Melanocyte of skin (primary cell): ENCODE results near the gene RNASE9. TPM values are rescaled to one million over a fixed set of nuclear protein-coding genes. Genes with fewer than 3 reads are reported as not detected.

Experiments used
- total RNA-seq, 2 donors: library from RNA; depleted of rRNA; stranded (reverse); fragments of >200 nt; gene quantifications; 2 replicates each; pipeline ENCODE4 v1.2.3, GENCODE V29; 2012

RNASE9 gene
- not detected for total RNA-seq

GRCh38 chr14:20560961-20561360 is at the start of gene RNASE9:
RNASE9 (minus strand) TSS chr14:20561047.

GRCh38 chr14:20591235-20591634 is 30.4 kb upstream of the RNASE9 start, which contains the start of gene RNASE12:
RNASE12 (minus strand) TSS chr14:20591376; CDS start chr14:20590723, 653 bp downstream.

GRCh38 chr14:20587489-20588154 is 26.8 kb upstream of the RNASE9 start, which contains the start of gene RNASE11:
RNASE11 (minus strand) TSS chr14:20588001.

Other genes with a start within 250 kb of the RNASE9 start
- 10 to 100 TPM; 17.6 to 32.6 TPM for gene CCNB1IP1, start 227.8 kb downstream of the RNASE9 start, total RNA-seq
- 10 to 100 TPM; 11.0 to 18.6 TPM for gene PARP2, start 217.4 kb downstream of the RNASE9 start, total RNA-seq
- 10 to 100 TPM; 17.3 to 23.4 TPM for gene TEP1, start 147.5 kb downstream of the RNASE9 start, total RNA-seq
- gene KLHL33, start 124.9 kb downstream of the RNASE9 start, total RNA-seq: under 1 TPM; under 0.01 to 0.34 TPM
- gene OSGEP, start 106.2 kb downstream of the RNASE9 start, total RNA-seq: 10 to 100 TPM; 52.3 to 58.6 TPM
- 10 to 100 TPM; 23.7 to 51.6 TPM for gene APEX1, start 105.8 kb downstream of the RNASE9 start, total RNA-seq
- gene PIP4P1, start 99.6 kb downstream of the RNASE9 start, total RNA-seq: 10 to 100 TPM; 40.3 to 45.4 TPM
- gene PNP, start 91.6 kb downstream of the RNASE9 start, total RNA-seq: 100 to 1,000 TPM in 1 of 2 donors, 10 to 100 TPM in 1; 26.8 to 107 TPM
- not detected for gene RNASE10, start 55.5 kb downstream of the RNASE9 start, total RNA-seq
- not detected for gene RNASE11, start 27.0 kb upstream of the RNASE9 start, total RNA-seq
- gene RNASE12, start 30.3 kb upstream of the RNASE9 start, total RNA-seq: not detected
- gene OR6S1, start 80.6 kb upstream of the RNASE9 start, total RNA-seq: not detected
- 1 to 10 TPM; 4.3 to 8.3 TPM for gene RNASE4, start 123.5 kb upstream of the RNASE9 start, total RNA-seq
- 1 to 10 TPM; 6.9 to 7.0 TPM for gene ANG, start 127.7 kb upstream of the RNASE9 start, total RNA-seq
- gene EDDM3A, start 184.8 kb upstream of the RNASE9 start, total RNA-seq: not detected
- not detected for gene EDDM3B, start 207.4 kb upstream of the RNASE9 start, total RNA-seq
- gene RNASE6, start 220.2 kb upstream of the RNASE9 start, total RNA-seq: not detected
- not detected for gene RNASE1, start 241.8 kb upstream of the RNASE9 start, total RNA-seq